Stimulated activated CD4-positive, alpha-beta T cell treated with anti-CD3 and anti-CD28 coated beads, Interleukin-12 subunit alpha, Interleukin-12 subunit beta, amount 100 ng/mL, for 4 hours (primary cell): ENCODE results near the gene LRRC28.

Experiments
- DNase-seq: peaks from one replicate; pipeline ENCODE4 v3.0.0-alpha.2; 2020

LRRC28 gene

DNA sequence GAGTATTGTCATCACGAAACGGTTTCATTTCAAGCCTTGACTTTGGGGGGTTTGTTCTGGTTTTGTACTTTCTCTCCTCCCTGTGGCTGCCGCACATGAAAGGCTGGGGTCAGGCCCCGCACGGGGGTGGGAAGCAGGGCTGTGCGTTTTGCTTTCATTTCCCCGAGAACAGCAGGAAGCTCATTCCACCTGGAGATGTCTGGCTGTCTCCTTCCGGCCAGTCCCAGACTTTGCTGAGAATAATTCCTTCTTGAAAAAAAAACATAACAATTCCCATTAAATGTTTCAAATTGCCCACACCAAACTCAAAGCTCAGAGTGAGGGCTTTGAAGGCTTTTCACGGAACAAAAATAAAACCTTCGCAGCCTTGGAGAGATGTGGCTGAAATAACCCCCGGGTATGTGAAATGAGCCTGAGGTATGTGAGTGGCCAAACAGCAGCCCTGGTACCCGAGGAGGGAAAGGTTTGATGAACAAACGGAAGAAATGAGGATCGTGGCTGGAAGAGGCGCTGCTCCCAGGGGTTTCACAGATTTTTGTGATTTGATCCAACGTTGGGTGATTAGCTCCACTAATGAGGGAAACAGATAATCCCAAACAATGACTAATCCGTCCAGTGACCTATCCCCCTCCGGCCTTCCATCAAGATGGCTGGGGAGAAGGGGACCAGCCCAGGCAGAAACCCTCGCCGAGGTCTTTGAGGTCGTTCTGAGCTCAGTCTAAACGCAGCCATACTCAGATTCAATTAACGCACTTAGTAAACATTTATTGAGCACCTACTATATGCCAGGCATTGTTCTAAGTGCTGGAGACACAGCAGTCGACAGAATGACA lies 187.6 kb downstream of the LRRC28 start:
- DNase-seq: no peak

DNA sequence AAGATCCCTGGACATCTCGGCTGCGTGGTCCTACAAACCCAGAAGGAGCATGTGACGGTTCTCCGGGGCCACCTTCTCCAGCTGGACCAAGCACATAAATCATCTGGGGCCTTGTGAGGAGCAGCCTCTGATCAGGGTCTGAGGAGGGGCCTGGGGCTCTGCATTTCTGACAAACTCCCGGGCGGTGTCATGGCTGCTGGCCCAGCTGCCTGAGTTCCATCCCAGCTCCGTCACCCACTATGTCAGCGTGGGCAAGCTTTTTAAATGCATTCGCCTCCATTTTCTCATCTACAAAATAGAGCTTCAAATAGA lies 188.2 kb downstream of the LRRC28 start:
- no peak for DNase-seq

DNA sequence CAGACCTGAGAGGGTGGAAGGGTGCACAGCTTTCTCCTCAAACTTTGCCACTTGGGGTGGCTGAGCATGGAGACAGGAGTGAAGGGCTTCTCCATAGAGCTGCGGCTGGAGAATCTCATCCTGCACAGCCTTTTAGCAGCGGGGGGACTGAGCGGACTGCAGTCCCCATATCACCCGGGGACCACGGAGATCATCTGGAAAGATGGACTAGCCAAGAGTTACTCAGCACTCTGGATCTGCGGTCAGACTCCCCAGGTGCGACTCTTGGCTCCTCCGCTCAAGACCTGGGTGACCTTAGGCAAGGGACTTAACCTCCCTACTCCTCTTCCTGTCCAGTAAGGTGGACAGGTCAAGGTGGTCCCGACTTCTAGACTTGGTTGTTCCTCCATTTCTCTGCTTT lies 188.7 kb downstream of the LRRC28 start:
- no peak for DNase-seq
